ENCODE data around the gene SH2D7. TPM values are rescaled to one million over a fixed set of nuclear protein-coding genes. Genes with fewer than 3 reads are reported as not detected.
A peak's percentile ranks its signal among the peaks of the same experiment; 100 is the strongest.

SH2D7 gene
- total RNA-seq, 1 experiment from 2014 or later, result not detected

DNA sequence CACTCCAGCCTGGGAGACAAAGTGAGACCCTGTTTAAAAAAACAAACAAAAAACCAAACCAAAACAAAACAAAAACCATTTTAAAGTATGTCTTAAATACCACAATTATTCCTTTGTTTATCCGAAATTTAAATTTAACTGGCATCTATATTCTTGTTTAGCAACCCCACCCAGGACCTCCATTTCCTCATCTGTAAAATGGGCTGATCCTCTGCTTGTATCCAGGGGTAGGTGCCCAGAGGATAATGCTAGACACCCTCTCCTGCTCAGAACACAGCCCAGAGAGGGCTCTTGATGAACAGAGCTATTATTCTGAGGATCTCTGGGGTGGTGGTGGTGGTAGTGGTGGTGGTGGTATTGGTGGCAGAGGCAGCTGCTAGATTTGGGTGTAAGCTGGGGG, 9.8 kb downstream of the SH2D7 start:
- H3K9me3 Mint-ChIP-seq, result no peaks in the 10 kb centered on the region
- ChIA-PET POLR2A (no interaction called here), CTCF (interaction anchor here (0.5 to 1.8 kb wide), 2 partner anchors 78 to 366 kb away, joined by 4 to 6 read pairs; no protein-coding TSS in a partner anchor)
- H3K4me1 Mint-ChIP-seq, result no peaks in the 10 kb centered on the region
- no peak overlapping the region for H3K4me3 Mint-ChIP-seq
- peaks cover 9% of the 10 kb centered on the region; the same call in 1 of the 2 replicates for H3K36me3 Mint-ChIP-seq
- H3K27me3 Mint-ChIP-seq (ENCODE audit: low read depth), result no peaks in the 10 kb centered on the region; the same call in 1 of the 2 replicates
- no peak overlapping the region for H3K27ac Mint-ChIP-seq
- no peak for DNase-seq (ENCODE audit: low spot score)
- TF ChIP-seq ZNF671 (CRISPR knock-in tag; IDR thresholded peaks at IDR 0.05), result no peak
- no peak for TF ChIP-seq ZNF121 (CRISPR knock-in tag; IDR thresholded peaks at IDR 0.05)
- no peak for ATAC-seq

DNA sequence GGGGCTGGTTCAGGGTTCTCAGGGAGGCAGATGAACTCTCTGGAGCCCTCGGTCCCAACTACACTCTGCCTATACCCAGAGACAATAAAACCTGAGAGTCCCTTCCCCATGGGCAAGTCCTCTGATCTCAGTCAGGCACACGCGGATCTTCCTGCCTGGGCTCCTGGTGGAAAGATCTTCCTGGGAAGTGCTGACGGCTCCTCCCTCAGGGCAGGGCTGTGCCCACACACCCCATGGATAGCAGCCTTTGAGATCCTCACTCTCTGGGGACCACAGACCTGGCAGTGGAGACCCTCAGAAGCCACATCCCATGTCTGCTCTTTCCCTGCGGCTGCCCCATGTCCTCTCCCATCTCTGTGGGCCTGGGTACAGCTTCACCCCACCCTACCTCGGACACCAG, 10.4 kb downstream of the SH2D7 start:
- ChIA-PET POLR2A (no interaction called here), CTCF (interaction anchor here (1.4 kb wide), 1 partner anchor 143 kb away, joined by 4 read pairs; no protein-coding TSS in a partner anchor)
- DNase-seq (ENCODE audit: low spot score) (no peak), ATAC-seq (peak; percentile 21; the same call in 1 of the 2 replicates)
- TF ChIP-seq NR3C1 (CRISPR knock-in tag; conservative IDR thresholded peaks at IDR 0.05; ENCODE audit: low read depth) (no peak), ELF4 (CRISPR knock-in tag; IDR thresholded peaks at IDR 0.05; ENCODE audit: low read depth) (no peak), NFATC4 (CRISPR knock-in tag; IDR thresholded peaks at IDR 0.05) (no peak)
- TF ChIP-seq, protein P1, sequence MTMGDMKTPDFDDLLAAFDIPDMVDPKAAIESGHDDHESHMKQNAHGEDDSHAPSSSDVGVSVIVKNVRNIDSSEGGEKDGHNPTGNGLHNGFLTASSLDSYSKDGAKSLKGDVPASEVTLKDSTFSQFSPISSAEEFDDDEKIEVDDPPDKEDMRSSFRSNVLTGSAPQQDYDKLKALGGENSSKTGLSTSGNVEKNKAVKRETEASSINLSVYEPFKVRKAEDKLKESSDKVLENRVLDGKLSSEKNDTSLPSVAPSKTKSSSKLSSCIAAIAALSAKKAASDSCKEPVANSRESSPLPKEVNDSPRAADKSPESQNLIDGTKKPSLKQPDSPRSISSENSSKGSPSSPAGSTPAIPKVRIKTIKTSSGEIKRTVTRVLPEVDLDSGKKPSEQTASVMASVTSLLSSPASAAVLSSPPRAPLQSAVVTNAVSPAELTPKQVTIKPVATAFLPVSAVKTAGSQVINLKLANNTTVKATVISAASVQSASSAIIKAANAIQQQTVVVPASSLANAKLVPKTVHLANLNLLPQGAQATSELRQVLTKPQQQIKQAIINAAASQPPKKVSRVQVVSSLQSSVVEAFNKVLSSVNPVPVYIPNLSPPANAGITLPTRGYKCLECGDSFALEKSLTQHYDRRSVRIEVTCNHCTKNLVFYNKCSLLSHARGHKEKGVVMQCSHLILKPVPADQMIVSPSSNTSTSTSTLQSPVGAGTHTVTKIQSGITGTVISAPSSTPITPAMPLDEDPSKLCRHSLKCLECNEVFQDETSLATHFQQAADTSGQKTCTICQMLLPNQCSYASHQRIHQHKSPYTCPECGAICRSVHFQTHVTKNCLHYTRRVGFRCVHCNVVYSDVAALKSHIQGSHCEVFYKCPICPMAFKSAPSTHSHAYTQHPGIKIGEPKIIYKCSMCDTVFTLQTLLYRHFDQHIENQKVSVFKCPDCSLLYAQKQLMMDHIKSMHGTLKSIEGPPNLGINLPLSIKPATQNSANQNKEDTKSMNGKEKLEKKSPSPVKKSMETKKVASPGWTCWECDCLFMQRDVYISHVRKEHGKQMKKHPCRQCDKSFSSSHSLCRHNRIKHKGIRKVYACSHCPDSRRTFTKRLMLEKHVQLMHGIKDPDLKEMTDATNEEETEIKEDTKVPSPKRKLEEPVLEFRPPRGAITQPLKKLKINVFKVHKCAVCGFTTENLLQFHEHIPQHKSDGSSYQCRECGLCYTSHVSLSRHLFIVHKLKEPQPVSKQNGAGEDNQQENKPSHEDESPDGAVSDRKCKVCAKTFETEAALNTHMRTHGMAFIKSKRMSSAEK (CRISPR knock-in tag; IDR thresholded peaks at IDR 0.05; ENCODE audit: borderline replicate concordance), result no peak
- no peaks in the 10 kb centered on the region for H3K4me1 Mint-ChIP-seq
- no peak overlapping the region for H3K4me3 Mint-ChIP-seq
- H3K27ac Mint-ChIP-seq, result no peak overlapping the region
- H3K9me3 Mint-ChIP-seq, result no peaks in the 10 kb centered on the region
- peaks cover 9% of the 10 kb centered on the region; the same call in 1 of the 2 replicates for H3K36me3 Mint-ChIP-seq
- no peaks in the 10 kb centered on the region; the same call in 1 of the 2 replicates for H3K27me3 Mint-ChIP-seq (ENCODE audit: low read depth)

DNA sequence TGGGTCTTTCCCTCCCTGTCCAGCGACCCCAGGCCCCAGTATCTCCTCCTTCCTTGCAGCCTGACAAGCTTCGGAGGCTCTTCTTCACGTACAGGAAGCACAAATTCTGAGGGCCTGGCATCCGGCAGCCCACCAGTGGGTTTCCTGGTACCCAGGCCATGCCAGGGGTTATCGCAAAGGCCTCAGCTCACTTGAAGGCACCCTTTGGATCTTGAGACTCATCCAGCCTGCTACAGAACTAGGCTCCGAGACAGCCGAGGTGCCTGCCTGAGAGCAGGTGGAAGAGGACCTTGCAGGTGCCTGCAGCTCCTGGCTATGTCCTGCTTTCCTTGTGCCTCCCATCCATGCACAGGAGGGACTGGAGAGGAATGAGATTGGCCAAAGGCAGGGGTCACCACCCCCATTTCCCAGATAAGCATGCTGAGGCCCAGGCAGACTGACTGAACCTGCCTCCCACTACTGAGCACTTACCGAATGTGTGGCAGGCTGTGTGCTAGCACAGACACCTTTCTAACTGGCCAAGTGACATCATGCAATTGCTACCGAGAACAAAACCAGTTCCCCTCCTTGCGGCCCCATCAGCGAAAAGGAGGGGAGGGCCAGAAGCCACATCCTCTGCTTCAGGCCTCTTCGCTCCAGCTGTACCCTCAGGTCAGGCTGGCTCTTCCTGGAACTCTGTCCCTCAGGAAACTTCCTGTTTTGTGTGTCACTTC, 11.2 kb downstream of the SH2D7 start:
- Mint-ChIP-seq H3K27ac (no peak overlapping the region), H3K4me1 (no peaks in the 10 kb centered on the region; the same call in 1 of the 2 replicates), H3K36me3 (peaks cover 9% of the 10 kb centered on the region; the same call in 1 of the 2 replicates), H3K27me3 (ENCODE audit: low read depth) (no peaks in the 10 kb centered on the region; the same call in 1 of the 2 replicates), H3K9me3 (no peaks in the 10 kb centered on the region), H3K4me3 (no peak overlapping the region)
- ChIA-PET CTCF (interaction anchor here (1.0 to 1.4 kb wide), 2 partner anchors 103 to 144 kb away, joined by 3 to 4 read pairs; no protein-coding TSS in a partner anchor), POLR2A (no interaction called here)
- DNase-seq (ENCODE audit: low spot score) (no peak), ATAC-seq (no peak)
- TF ChIP-seq, protein P2, sequence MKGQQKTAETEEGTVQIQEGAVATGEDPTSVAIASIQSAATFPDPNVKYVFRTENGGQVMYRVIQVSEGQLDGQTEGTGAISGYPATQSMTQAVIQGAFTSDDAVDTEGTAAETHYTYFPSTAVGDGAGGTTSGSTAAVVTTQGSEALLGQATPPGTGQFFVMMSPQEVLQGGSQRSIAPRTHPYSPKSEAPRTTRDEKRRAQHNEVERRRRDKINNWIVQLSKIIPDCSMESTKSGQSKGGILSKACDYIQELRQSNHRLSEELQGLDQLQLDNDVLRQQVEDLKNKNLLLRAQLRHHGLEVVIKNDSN (CRISPR knock-in tag; IDR thresholded peaks at IDR 0.05), result no peak
- TF ChIP-seq, protein P3, sequence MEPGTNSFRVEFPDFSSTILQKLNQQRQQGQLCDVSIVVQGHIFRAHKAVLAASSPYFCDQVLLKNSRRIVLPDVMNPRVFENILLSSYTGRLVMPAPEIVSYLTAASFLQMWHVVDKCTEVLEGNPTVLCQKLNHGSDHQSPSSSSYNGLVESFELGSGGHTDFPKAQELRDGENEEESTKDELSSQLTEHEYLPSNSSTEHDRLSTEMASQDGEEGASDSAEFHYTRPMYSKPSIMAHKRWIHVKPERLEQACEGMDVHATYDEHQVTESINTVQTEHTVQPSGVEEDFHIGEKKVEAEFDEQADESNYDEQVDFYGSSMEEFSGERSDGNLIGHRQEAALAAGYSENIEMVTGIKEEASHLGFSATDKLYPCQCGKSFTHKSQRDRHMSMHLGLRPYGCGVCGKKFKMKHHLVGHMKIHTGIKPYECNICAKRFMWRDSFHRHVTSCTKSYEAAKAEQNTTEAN (CRISPR knock-in tag; IDR thresholded peaks at IDR 0.05), result no peak
- TF ChIP-seq, protein P4, sequence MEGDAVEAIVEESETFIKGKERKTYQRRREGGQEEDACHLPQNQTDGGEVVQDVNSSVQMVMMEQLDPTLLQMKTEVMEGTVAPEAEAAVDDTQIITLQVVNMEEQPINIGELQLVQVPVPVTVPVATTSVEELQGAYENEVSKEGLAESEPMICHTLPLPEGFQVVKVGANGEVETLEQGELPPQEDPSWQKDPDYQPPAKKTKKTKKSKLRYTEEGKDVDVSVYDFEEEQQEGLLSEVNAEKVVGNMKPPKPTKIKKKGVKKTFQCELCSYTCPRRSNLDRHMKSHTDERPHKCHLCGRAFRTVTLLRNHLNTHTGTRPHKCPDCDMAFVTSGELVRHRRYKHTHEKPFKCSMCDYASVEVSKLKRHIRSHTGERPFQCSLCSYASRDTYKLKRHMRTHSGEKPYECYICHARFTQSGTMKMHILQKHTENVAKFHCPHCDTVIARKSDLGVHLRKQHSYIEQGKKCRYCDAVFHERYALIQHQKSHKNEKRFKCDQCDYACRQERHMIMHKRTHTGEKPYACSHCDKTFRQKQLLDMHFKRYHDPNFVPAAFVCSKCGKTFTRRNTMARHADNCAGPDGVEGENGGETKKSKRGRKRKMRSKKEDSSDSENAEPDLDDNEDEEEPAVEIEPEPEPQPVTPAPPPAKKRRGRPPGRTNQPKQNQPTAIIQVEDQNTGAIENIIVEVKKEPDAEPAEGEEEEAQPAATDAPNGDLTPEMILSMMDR (IDR thresholded peaks at IDR 0.05), result no peak
- no peak for TF ChIP-seq MYBL2 (CRISPR knock-in tag; IDR thresholded peaks at IDR 0.05)
